IPS-NIHi7 (cell line): ENCODE results near the gene SLC25A43.
"Not testable (repeated sequence)": the region's sequence is repeated elsewhere in the genome, so short reads cannot be mapped to it uniquely, and the experiment has no call there.

Source experiments
- DNase-seq: peaks from one replicate; pipeline ENCODE4 v3.0.0; 2012; ENCODE audit warnings: mixed read lengths; ENCODE audit errors: extremely low spot score

Gene SLC25A43

GRCh38 chrX:119398974-119399771 lies at the start of gene SLC25A43:
TSS of gene SLC25A43 (plus strand) at chrX:119399336. CDS start at chrX:119399404, 68 bp downstream.
- DNase-seq = peak; percentile 57

GRCh38 chrX:119359618-119360382 lies 39.3 kb upstream of the SLC25A43 start:
- no peak for DNase-seq

GRCh38 chrX:119361451-119361850 lies 37.7 kb upstream of the SLC25A43 start:
- DNase-seq = not testable (repeated sequence)

DNA sequence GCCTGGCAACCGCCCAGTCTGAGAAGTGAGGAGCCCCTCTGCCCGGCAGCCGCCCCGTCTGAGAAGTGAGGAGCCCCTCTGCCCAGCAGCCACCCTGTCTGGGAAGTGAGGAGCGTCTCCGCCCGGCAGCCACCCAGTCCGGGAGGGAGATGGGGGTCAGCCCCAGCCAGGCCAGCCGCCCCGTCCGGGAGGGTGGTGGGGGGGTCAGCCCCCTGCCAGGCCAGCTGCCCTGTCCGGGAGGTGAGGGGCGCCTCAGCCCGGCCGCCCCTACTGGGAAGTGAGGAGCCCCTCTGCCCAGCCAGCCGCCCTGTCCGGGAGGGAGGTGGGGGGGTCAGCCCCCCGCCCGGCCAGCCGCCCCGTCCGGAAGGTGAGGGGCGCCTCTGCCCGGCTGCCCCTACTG lies 37.1 kb upstream of the SLC25A43 start:
- not testable (repeated sequence) for DNase-seq

GRCh38 chrX:119363391-119363790 lies 35.7 kb upstream of the SLC25A43 start:
- DNase-seq = no peak

DNA sequence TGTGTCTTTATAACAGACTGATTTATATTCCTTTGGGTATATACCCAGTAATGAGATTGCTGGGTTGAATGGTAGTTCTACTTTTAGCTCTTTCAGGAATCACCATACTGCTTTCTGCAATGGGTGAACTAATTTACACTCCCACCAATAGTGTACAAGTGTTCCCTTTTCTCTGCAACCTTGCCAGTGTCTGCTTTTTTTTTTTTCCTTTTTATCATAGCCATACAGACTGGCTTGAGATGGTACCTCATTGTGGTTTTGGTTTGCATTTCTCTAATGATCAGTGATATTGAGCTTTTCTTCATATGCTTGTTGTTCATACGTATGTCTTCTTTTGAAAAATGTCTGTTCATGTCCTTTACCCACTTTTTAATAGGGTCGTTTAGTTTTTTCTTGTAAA lies 27.3 kb upstream of the SLC25A43 start:
- DNase-seq = not testable (repeated sequence)

DNA sequence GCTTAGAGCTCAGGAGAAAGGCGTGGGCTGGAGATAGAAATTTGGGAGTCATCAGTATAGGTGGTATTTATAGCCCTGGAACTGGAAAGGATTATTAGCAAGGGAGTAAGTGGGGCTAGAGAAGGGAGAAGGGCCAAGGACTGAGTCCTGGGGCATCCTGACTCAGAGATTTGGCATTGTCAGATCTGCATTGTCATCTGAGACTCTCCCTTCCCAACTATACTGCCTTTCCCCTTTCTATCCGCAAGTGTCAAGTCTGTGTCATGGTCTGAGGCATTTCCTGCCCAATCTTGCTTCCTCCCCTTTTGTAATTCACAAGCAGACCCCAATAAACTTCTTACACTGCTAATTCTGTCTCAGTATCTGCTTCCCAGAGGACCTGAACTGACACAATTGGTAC lies 24.4 kb upstream of the SLC25A43 start:
- DNase-seq = no peak

DNA sequence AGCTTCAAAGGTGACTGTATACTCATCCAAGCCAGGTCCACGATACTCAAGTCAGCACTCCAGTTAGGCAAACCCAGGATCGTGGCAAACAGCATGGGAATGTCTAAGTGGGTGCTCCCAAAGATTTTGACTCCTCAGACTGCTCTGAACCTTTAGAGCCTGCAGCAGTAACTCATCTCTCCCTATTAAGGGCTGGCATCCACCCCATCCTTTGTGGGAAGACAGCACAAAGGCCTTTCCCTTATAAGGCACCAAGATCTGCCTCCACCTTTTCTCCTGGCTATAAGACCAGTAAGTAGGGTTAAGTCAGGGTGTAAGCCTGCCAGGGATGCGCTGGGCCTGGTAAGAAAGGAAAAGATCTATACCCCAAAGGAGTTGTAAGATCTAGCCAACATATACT lies 23.6 kb upstream of the SLC25A43 start:
- no peak for DNase-seq

DNA sequence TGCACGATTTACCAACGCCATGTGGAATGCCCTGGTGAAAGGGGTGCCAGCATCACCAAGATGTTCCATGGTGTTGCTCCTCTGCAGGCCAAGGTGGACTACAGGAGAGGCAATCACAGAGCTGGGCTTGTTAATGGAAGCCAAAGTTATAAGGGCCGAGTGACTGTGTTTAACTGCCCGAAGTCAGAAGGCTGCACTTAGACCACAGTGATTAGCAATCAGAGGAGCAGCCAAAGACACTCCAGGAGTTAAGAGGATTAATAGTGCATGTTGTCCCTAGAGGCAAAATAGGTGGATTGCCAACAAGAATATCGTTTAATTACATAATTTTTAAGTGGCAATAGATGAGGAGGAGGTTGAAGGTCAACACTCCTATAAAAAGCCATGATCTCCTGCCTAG lies 22.8 kb upstream of the SLC25A43 start:
- DNase-seq = no peak

DNA sequence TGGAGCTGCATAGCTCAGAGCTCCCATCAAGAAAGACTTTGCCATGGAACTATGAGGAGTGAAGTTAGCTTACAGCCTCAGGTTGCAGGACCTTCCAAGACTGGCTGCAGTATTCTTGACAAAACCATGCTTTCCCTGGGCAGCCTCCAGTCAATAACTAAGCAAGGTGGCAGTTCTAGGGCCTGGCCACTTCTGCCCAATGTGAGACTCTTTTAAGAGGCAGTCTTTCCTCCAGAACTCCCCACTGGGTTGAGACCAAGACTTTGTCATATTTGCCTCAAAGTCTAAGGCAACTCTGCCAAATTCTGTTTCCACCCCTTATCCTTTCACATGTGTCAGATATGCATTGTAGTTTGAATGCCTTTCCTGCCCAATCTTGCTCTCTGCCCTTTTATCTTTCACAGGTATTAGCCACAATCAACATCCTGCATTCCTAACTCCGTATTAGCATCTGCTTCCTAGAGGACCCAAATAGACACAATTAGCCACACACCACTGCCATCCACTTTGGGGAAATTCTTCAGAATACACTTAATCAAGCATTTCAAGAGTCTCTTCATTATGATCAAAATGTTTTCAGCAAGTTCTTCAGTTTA lies 17.7 kb upstream of the SLC25A43 start:
- no peak for DNase-seq

GRCh38 chrX:119382606-119383005 lies 16.5 kb upstream of the SLC25A43 start:
- DNase-seq = no peak

DNA sequence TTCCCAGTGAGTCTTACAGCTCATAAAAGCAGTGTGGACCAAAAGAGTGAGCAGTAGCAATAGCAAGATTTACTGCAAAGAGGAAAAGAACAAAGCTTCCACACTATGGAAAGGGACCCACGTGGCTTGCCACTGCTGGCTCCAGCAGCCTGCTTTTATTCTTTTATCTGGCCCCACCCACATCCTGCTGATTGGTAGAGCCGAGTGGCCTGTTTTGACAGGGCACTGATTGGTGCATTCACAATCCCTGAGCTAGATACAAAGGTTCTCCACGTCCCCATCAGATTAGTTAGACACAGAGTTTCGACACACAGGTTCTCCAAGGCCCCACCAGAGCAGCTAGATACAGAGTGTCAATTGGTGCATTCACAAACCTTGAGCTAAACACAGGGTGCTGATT lies 12.5 kb upstream of the SLC25A43 start:
- not testable (repeated sequence) for DNase-seq

DNA sequence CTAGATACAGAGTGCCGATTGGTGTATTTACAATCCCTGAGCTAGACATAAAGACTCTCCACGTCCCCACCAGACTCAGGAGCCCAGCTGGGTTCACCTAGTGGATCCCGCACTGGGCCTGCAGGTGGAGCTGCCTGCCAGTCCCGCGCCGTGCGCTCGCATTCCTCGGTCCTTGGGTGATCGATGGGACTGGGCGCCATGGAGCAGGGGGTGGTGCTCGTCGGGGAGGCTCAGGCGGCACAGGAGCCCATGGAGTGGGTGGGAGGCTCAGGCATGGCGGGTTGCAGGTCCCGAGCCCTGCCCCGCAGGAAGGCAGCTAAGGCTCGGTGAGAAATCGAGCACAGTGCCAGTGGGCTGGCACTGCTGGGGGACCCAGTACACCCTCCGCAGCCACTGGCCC lies 11.7 kb upstream of the SLC25A43 start:
- DNase-seq = not testable (repeated sequence)

DNA sequence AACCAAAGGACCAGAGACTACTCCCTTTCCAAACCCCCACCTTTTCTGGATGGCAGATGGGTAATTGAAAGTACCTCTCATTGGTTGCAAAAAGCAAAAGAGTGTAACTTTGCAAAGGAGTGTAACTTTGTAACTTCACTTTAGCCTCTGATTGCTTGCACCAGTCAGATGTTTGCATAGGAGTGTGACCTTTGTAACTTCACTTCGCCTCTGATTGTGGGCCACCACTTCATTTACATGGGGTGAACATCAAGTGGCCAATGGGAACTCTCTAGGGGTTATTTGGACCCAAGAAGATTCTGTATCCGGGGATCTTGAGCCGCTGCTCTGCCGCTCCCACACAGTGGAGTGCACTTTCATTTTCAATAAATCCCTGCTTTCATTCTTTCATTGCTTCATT lies 9.9 kb upstream of the SLC25A43 start:
- DNase-seq = no peak

- DNase-seq = peak; percentile 36
These were observed 9.2 kb upstream of the SLC25A43 start for GRCh38 chrX:119389871-119390501.

DNA sequence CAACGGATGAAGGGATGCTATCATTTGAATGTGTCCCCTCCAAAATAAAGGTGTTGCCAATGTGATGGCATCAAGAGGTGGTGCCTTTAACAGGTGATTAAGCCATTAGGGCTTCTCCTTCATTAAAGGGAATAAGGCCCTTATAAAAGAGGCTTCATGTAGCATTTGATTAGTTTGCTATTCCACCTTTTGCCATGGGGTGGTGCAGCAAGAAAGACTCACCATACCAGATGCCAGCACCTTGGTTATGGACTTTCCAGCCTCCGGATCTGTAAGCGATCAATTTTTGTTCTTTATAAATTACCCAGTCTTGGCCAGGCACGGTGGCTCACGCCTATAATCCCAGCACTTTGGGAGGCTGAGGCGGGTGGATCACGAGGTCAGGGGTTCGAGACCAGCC lies 7.9 kb upstream of the SLC25A43 start:
- no peak for DNase-seq

DNA sequence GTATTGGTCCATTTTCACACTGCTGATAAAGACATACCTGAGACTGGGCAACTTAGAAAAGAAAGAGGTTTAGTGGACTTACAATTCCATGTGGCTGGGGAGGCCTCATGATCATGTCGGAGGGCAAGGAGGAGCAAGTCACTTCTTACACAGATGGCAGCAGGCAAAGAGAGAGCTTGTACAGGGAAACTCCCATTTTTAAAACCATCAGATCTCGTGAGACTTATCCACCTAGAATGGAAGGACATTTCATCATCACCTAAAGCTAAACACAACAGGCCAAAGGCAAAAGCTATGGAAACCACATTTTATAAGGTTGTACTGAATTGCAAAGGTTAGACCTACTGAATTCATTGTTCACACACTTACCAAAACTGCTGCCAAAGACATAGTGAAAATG lies 6.0 kb upstream of the SLC25A43 start:
- DNase-seq = no peak

DNA sequence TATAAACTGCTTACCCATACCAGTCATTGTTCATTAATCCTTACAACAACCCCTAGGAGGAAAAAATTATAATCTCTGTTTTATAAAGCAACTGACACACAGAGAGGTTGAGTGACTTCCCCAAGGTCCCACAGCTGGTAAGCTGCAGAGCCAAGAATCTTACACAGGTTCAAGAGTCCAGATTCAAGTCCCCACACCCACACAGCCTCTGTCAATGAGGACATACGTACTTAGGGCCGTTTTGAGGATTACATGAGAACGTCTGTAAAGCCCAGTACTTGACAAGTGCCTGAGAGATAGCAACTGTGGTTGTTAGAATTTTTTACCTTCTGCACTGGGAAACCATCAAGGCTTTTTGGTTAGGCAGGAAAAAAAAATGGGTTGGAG lies 556 bp upstream of the SLC25A43 start:
- no peak for DNase-seq

- DNase-seq = peak; percentile 38
These were observed 601 bp downstream of the SLC25A43 start for GRCh38 chrX:119399772-119400101.

DNA sequence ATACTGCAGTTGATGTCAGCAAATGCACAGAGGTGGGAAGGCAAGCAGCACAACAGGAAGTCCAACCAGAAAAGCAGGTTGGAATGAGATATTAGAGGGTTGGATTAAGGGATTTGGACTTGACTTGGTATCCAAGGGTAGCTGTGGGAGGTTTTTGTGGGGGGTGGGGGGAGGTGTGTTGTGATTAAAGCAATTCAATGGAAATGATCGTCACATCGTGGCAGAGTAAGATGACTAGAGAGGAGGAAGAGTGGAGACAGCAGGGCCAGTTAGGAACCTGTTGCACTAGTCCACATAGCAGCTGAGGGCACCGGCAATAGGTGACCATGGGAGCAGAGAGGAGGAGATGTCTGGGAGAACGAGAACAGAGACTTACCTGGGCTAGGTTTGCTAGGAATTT lies 2.4 kb downstream of the SLC25A43 start:
- DNase-seq = no peak

DNA sequence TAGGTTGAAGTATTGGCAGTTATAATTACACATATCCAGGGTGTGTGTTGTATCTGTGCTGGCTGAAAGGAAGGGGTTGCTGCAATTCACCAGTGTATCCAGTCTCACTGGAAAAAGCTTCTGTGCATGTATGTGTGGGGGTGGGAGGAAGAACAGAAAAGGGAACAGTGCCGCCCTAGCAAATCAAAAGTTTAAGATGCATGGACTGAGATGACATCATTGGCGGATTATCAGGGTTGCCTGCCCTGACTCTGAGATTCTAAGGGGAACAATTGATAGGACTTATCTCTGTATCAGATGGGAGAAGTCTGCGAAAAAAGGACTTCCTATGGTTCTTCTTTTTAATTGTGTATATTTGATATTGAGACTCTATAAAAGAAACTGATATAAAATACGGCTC lies 3.5 kb downstream of the SLC25A43 start:
- DNase-seq = no peak

GRCh38 chrX:119406776-119407175 lies 7.6 kb downstream of the SLC25A43 start:
- DNase-seq = no peak
